HK-2 (cell line): ENCODE data around the gene ZNF211.
A peak's percentile ranks its signal among the peaks of the same experiment; 100 is the strongest.

Experiments
- DNase-seq: peaks from one replicate; pipeline ENCODE4 v3.0.0-alpha.2; 2018; ENCODE audit not compliant: unreplicated experiment

Gene ZNF211

DNA sequence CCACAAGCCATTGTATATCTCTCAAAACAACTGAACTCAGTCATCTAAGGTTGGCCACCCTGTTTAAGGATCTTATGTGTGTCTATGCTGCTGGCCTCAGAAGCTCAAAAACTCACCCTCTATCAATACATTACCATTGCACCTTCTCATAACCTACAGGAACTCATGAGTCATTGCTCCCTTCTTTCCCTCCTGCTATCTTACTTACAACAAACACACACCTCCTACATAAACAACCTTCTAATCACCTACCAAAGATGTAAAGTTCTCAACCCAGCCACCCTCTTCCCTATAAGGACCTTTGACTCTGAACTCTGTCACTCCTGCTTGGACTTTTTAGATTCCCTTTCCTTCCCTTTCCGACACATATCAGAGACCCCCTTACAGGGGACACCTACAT lies 22.5 kb downstream of the ZNF211 start:
- no peak for DNase-seq

DNA sequence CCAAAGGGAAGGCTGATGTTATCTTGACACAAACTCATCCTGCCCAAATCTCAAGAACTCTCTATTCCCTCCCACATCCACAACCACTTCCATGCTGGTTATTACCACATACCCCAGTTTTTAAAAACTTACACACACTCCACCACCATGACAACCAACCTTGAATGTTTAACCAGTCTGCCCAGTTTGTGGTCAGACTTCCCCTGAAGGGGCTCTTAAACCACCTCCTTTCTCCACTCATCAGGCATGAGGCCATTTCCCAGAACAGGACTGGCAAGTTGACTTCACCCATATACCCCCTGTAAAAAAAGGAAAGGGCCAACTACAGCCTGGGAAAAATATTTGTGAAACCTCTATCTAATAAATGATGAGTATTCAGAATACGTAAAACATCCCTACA lies 23.4 kb downstream of the ZNF211 start:
- no peak for DNase-seq

DNA sequence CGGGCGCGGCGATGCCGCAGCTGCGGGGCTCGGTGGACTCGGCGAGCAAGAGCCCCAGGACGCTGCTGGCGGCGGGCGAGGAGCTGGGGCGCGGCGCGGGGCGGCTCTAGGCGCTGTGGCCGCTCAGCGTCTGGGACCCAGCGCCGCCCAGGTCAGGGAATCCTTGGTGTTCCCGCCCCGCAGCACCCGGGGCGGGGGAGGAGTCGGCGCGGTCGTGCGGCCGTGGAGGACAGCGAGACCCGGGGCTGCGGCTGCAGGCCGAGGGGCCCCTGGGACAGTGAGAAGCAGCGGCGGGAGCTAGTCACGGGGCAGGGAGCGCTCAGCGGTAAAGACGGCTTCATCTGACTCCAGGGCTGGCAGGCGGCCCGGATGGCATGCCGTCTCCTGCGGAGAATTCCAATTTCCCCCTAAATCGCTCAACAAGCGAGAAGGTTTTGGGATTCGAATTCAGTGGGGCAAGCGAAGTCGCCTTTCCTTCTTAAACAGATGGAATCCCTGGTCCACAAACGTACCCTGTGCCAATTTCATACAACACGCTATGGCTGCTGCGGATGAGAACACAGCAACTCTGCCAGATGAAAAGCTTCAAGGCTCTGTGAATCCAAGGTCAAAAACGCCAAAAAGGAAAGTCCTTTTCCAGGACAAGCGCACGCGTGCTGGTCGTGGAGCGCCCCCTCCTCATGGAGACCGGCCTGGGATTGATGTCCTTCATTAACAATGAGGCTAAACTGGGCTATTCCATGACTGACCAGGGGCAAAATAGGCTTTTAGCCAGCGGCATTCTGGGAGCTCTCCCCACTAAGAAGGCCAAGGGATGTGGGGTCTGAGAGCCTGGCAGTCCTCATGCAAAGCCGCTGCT lies 31.5 kb downstream of the ZNF211 start:
- peak; percentile 70 for DNase-seq

DNA sequence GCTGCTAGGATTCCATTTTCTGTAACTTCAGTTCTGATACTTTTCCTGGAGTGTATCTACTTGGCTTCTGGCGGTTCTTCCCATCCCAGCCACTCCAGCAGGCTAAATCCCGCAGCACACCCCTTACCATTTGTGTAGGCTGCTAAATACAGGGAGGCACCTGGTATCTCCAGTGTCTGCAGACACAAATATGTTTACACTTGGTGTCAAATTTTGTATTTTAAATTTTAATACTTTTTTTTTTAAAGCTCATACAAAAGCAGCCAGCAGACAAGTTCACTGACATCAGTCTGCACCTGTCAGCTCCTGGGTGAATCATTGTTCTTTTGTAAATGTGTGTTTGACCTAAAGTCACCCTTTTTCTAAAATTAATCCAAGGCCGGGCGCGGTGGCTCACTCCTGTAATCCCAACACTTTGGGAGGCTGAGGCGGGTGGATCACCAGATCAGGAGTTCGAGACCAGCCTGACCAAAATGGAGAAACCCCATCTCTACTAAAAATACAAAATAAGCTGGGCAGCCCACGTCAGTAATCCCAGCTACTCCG lies 32.4 kb downstream of the ZNF211 start:
- DNase-seq: no peak

DNA sequence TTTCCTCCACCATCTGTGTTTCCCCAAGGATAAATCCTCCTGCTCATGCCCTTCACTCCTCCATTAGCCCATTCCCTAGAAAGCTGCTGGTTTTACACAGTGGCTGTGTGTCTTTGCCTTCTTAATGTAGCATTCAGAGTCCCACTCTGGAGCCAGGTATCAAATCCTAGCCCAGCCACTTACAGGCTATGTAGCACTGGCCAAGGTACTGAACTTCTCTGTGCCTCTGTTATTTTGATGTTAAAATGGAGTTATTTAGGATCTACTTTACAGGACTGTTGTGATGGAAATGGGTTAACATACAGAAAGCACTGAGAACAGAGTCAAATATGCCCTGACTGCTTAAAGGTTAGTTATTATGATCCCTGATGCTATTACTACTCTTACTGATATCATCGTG lies 34.3 kb downstream of the ZNF211 start:
- no peak for DNase-seq

DNA sequence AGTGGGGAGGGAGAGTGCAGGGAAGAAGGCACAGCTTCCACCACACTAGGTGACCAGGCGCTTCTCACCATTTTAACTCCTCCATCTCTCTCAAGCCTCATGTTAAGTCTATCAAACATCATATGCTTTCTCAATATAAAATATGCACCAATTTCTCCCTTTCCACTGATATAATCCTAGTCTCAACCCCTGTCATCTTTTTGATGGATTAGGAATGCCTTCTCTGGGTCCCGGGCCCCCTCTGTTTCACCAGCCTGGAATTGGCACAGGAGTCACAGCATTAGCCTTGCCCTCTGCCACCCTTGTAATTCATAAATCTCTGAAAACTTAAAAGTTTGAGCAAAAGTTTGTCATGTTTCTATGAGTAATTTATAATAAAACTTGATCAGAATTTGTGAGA lies 35.7 kb downstream of the ZNF211 start, which contains the start of gene ZSCAN4:
Gene ZSCAN4 (plus strand): TSS at position 301 of the 400 bp plus-strand sequence. CDS start 7,211 bp downstream, outside the sequence.
- DNase-seq: no peak

DNA sequence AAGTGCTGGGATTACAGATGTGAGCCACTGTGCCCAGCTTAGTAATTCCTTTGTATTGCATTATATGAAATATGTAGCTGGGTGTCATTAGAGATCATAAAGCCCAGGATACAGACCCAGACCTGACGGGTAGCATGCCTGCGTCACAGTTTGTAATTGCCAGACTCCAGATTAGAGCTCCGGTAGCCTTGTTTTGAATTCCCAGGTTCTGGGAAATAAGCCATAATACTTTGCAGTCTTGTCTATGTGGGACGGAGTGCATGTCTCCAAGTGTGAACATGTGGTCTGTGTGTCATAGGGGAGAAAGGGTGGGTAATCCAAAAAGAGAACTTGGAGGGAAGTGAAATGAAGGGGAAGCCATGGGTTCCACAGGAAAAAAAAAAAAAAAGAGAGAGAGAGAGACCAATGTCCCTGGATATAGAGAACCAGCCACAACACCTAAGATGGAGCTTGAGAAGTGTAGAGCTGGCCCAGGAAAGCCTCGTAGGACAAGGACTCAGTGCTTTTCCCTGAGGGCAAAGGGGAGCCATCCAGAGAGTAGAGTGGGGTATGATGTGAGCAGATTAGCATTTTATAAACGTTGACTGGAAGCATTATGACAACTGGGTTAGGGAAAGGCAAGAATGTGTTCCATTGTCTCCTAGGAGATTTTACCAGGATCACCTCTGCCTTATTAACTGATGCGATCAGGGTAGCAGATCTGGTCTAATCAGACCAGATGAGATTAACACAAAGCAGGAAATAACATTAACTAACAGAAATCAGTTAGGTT lies 38.3 kb downstream of the ZNF211 start:
- DNase-seq: no peak

DNA sequence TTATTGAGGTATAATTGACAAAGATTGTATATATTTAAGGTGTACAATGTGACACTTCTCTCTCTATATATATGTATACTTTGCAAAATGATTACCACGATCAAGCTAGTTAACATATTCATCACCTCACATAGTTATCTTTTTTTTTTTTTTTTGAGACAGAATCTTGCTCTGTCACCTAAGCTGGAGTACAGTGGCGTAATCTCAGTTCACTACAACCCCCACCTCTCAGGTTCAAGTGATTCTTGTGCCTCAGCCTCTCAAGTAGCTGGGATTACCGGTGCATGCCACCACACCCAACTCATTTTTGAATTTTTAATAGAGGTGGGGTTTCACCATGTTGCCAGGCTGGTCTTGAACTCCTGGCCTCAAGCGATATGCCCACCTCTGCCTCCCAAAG lies 39.5 kb downstream of the ZNF211 start:
- DNase-seq: no peak

DNA sequence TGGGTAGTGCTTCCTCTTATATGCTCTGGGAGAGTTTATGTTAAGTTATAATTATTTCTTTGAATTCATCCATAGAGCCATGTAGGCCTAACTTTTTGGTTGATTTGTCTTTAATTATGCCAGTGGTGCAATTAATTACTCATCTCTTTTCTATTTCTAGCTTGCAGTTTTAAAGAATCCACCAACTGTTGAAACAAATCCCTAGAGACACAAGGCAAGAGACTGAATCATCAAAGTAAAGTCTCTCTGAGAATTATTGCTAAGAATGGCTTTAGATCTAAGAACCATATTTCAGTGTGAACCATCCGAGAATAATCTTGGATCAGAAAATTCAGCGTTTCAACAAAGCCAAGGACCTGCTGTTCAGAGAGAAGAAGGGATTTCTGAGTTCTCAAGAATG lies 42.9 kb downstream of the ZNF211 start:
- no peak for DNase-seq

DNA sequence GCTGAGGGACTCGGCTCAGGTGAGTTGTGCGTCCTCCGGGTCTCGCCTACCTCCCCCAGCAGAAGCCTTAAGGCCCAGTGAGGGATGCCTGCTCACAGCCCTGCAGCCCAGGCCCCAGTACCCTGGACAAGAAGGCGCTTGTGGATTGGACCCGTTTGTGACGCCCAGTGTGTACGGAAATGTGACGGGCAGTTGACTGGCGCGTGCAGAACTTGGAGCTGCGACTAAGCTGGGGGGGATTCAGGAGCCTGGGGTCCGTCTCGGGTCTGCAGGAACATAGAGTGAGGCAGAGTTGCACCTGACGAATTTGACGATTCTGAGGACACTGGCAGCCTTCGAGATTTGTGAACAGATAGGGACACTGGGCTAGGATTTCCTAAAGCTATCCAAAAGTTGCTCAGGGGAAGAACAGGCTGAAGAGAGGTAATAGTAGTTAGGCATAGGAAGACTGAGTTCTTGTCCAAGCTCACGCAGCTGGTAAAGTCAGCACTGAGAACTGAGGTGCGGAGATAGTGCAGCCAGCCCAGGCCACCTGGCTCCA lies 49.3 kb downstream of the ZNF211 start:
- no peak for DNase-seq

DNA sequence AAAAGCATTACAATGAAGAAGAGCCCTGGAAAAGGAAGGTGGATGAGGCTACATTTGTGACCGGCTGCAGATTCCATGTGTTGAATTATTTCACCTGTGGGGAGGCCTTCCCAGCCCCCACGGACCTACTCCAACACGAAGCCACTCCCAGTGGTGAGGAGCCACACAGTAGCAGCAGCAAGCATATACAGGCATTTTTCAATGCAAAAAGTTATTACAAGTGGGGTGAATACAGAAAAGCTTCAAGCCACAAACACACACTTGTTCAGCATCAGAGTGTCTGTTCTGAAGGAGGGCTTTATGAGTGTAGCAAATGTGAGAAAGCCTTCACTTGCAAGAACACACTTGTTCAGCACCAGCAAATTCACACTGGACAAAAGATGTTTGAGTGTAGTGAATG lies 53.8 kb downstream of the ZNF211 start:
- no peak for DNase-seq

DNA sequence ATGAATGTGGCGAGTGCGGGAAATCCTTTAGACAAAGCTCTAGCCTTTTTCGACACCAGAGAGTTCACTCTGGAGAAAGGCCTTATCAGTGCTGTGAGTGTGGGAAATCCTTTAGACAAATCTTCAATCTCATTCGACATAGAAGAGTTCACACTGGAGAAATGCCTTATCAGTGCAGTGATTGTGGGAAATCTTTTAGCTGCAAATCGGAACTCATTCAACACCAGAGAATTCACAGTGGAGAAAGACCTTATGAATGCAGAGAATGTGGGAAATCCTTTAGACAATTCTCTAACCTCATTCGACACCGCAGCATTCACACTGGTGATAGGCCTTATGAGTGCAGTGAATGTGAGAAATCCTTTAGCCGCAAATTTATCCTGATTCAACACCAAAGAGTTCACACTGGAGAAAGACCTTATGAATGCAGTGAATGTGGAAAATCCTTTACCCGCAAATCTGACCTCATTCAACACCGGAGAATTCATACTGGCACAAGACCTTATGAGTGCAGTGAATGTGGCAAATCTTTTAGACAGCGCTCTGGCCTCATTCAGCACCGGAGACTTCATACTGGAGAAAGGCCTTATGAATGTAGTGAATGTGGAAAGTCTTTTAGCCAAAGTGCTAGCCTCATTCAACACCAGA lies 54.5 kb downstream of the ZNF211 start:
- no peak for DNase-seq

DNA sequence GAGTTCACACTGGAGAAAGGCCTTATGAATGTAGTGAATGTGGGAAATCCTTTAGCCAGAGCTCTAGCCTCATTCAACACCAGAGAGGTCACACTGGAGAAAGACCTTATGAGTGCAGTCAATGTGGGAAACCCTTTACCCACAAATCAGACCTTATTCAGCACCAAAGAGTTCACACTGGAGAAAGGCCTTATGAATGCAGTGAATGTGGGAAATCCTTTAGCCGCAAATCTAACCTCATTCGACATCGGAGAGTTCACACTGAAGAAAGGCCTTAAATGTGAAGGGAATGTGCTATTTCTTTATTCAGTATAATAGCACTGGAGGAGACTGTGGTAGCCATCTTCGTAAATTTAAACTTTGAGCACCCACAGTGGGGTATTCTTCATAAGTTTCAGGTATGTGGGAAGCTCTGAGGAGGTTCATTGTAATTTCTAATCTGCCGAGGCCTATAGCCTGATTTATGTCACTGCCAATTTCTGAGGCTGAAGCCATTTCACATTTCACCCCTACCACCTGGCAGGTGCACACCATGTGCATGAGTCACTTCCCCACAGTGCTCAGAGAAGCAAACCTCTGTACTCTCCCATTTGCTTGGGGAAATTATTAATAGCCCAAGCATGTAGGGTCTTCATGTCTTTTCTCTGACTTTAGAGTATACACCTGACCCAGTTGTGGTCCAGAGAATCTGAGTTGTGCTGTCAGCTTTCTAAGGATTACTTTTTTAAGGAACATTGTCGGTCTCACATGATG lies 55.2 kb downstream of the ZNF211 start:
- no peak for DNase-seq

DNA sequence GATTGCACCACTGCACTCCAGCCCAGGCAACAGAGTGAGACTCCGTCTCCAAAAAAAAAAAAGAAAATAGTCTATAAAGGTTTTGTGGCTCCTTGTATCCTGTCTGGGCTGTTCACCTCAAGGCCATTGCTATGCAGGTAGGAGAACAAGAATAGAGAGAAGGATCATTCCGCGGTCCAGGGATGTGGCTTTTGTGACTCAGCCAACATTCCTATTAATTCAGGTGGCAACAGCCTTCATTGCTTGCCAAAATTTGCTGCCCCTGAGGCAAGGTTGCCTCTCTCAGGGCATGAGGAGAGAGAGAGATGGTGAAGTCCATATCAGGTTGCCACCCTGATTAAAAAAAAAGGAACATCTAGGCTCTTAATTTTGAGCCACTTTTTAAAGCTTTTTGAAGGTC lies 56.8 kb downstream of the ZNF211 start:
- DNase-seq: no peak
